Measurements from ENCODE around the gene YWHAB.
"Not testable (repeated sequence)": the region's sequence is repeated elsewhere in the genome, so short reads cannot be mapped to it uniquely, and the experiment has no call there.

The YWHAB gene

DNA sequence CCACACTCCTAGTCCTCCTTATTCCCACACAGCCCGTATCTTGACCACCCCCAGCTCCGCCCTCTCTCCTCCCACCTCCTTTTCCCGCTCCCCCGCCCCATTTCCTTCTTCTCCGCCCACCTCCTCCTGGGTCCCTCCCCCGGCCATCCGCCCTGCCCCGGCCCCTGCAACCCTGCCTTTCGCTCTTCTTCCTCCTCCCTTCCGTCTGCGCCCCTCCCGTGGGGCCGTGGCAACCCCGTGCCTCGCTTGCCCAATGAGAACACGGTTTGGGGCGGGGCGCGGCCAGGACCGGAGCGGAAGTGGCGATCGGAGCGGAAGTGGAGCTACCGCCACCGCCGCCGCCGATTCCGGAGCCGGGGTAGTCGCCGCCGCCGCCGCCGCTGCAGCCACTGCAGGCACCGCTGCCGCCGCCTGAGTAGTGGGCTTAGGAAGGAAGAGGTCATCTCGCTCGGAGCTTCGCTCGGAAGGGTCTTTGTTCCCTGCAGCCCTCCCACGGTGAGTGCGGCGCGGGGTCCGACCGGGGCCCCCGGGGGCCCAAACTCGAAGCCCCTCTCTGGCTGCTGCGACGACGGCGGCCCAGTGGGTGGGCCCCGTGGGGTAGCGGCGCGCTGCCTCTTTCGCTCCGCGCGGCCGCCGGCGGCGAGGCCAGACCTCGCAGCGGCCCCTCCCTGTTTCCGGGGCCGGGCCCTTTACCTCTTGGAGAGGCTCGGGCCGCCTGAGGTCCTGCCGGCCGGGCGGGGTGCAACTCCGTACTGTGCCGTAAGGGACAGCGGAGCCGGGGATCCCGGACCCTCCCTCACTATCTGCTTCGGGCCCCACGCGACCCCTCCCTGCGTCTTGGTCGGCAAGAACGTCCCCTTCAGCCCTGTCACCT, at the start of gene YWHAB:
TSS of gene YWHAB (plus strand) at position 314 of the 874 bp plus-strand sequence. CDS start 15,829 bp downstream, outside the sequence.
- peak; percentile 93 for DNase-seq (ENCODE audit: low read depth, low spot score)

DNA sequence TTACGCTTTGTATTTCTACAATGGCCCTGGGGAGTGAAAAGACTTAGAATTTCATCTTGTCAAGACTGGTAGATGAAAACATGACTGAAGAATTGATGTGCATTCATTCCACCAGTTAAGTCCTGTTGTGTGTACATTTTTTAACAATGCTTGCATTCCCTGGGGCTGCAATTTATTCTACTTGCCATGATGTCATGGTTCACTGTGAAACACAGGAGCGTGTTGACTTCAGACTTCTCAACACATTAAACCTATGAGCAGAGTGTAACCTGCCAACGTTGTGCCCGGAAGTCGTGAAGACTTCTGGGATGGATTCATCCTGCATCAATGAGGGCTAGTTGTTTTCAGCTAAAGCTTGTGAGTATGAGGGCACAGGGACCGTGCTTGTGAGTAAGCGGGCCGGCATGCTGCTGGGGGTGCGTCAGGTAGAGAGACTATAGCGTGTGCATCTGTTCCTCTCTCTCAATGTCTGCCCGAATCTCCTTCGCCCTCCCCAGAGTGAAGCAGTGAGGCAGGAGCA, 48.8 kb upstream of the YWHAB start:
- no peak for DNase-seq (ENCODE audit: low read depth, low spot score)

GRCh38 chr20:44837946-44838345, 47.6 kb upstream of the YWHAB start:
- DNase-seq (ENCODE audit: low read depth, low spot score) = no peak

DNA sequence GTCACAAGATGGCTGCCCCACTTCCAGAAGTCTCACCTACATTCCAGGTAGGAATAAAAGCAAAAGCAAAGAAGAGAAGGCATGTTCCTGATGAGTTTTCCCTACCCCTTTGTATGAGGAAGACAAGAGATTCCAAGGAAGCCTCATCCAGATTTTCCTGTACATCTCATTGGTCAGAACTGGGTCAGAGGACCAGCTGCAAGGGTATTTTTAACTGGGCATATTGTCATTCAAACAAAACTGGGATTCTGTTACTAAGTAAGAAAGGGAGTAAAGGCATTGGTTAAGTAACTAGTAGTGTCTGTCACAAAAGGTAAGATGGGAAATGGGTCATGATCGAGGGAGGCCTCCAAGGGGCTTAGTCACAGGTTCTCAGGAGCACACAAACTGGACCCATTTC, 47.0 kb upstream of the YWHAB start:
- DNase-seq (ENCODE audit: low read depth, low spot score) = no peak

DNA sequence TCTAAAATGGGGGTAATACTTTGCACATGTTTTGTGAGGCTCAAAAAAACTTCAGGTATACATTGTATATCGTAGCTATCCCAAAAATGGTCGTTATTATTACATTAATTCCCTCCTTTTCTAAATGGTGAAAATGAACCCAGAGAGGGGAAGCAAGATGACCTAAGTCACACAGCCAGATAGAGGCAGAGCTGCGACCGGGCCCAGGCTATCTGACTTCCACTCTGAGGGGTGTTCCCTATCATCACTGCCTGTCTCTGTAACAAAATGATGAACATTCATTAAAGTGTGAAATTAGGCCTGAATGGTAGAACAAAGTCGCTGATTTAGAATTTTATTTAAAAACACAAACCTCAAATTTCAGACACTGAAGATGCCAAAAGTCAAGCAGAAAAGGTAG, 46.0 kb upstream of the YWHAB start:
- no peak for DNase-seq (ENCODE audit: low read depth, low spot score)

GRCh38 chr20:44840826-44841225, 44.7 kb upstream of the YWHAB start:
- DNase-seq (ENCODE audit: low read depth, low spot score) = no peak

- DNase-seq (ENCODE audit: low read depth, low spot score) = no peak
Measured at GRCh38 chr20:44841955-44842354, 43.5 kb upstream of the YWHAB start.

GRCh38 chr20:44843876-44844275, 41.6 kb upstream of the YWHAB start:
- DNase-seq (ENCODE audit: low read depth, low spot score) = no peak

GRCh38 chr20:44848254-44849015, 37.1 kb upstream of the YWHAB start:
- no peak for DNase-seq (ENCODE audit: low read depth, low spot score)

DNA sequence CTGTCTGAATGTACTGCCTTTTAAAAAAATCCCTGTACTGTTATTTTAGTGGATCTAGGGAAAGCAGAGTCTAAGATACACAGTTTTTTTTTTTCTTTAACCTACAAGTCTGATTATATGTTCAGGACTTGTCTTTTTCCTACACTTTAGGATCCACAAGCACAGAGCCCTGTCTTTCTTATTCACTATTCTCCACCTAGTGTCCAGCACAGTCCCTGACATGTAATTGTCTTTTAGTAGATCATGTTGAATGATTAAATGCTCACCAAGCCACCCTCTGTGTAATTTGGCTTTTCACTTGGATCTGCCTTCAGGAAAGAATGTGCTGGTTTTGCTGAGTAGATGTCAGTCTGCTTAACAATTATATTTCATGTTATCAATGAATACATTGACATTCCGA, 35.8 kb upstream of the YWHAB start:
- DNase-seq (ENCODE audit: low read depth, low spot score) = no peak

- DNase-seq (ENCODE audit: low read depth, low spot score) = no peak
Measured at GRCh38 chr20:44850272-44850671, 35.2 kb upstream of the YWHAB start.

- no peak for DNase-seq (ENCODE audit: low read depth, low spot score)
Measured at GRCh38 chr20:44850837-44851236, 34.7 kb upstream of the YWHAB start.

DNA sequence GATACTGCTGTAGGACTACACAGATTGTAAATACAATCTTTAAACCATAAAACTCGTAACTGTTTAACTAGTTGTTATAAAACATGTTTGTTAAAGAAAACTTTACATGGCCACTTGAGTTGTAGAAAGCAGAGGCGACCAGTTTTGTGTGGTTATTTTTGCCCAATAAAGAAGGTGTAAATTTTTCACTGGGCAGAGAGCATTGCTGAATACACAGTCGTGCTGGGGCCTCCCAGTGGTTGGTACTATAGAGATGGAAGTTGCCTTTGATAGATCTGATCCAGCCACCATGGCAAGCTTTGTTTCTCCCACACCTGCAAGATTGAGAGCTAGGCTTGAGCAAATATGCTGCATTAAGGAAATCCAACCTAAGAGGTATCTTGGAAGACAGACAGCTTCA, 34.0 kb upstream of the YWHAB start:
- DNase-seq (ENCODE audit: low read depth, low spot score) = no peak

GRCh38 chr20:44856442-44856841, 29.1 kb upstream of the YWHAB start:
- no peak for DNase-seq (ENCODE audit: low read depth, low spot score)

GRCh38 chr20:44856856-44857448, 28.6 kb upstream of the YWHAB start:
- DNase-seq (ENCODE audit: low read depth, low spot score) = no peak

- no peak for DNase-seq (ENCODE audit: low read depth, low spot score)
Measured at GRCh38 chr20:44858606-44859360, 26.7 kb upstream of the YWHAB start.

DNA sequence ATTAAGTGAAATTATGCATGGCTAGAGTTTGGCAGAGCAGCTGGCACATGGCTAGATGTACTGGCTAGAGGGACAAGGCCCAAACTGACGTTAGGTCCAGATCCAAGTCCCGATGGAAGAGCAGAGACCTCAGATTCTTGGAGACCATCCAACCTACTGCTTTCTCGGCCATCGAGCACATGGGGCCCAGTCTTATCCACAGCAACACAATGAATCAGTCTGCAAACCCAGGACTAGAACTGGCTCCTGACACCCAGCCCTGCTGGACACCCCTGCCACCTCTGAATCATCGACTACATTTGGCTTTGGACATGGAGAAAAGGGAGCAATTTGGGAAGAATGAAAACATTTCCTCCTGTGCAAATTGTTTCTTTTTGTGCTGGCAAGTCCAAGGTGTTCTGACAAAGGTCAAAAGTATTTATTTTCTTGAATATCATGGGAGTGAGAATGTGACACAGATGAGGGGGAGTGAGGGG, 23.9 kb upstream of the YWHAB start:
- no peak for DNase-seq (ENCODE audit: low read depth, low spot score)

DNA sequence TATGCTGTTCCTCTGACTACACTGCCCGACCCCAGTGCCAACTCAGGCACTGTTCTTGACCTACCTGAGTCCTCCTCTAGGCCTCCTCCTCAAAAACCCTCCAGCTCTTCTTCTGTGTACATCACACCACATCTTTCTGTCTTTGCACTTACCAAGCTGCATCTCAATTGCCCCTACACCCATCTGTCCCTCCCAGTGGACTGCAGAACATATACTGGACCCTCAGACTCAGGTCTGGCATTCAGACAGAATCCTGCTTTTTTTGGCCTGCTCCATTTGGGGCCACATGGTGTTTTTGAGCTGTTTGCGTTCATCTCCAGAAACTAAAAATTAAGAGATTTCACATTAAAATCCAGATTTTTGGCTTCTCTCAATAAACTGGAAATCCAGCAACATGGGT, 23.2 kb upstream of the YWHAB start:
- no peak for DNase-seq (ENCODE audit: low read depth, low spot score)

GRCh38 chr20:44863365-44864084, 22.0 kb upstream of the YWHAB start:
- not testable (repeated sequence) for DNase-seq (ENCODE audit: low read depth, low spot score)

GRCh38 chr20:44864493-44864892, 21.0 kb upstream of the YWHAB start:
- DNase-seq (ENCODE audit: low read depth, low spot score) = not testable (repeated sequence)
